Activated CD8-positive, alpha-beta memory T cell treated with anti-CD3 and anti-CD28 coated beads, Interleukin-2, amount 50 U/mL, for 48 hours (primary cell): ENCODE measurements around the gene ANO2.
"Not testable (repeated sequence)": the region's sequence is repeated elsewhere in the genome, so short reads cannot be mapped to it uniquely, and the experiment has no call there.

Experiments used
- DNase-seq: peaks from one replicate; pipeline ENCODE4 v3.0.0-alpha.2; 2020

Gene ANO2

DNA sequence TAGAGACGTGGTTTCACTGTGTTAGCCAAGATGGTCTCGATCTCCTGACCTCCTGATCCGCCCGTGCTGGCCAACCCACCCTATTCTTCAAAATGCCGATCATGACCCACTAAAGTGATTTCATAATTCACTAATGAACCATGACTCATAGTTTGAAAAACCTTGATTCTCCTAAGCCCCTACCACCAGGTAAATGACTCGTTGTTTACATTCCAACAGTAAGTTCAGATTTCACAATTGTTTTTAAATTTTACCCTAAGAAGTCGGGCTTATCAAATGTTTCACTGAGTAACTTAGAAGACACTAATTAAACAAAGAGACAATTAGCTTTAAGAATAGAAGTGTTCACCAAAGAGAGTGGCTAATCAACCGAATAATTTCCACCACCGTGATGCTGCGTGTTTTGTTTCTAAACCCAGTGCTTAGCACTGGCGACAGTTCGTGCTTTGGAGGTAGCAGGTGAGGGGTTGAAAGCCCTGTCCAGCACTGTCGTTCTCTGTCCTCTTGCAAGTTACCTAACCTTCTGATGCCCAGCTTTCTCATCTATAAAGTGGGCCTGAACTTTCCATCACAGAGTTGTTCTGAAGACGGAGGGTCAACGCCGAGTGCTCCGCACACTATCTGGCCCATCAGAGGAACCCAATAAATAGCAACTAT lies 376.6 kb downstream of the ANO2 start:
- DNase-seq: no peak

GRCh38 chr12:5567016-5567725 lies 377.9 kb downstream of the ANO2 start:
- DNase-seq: no peak

DNA sequence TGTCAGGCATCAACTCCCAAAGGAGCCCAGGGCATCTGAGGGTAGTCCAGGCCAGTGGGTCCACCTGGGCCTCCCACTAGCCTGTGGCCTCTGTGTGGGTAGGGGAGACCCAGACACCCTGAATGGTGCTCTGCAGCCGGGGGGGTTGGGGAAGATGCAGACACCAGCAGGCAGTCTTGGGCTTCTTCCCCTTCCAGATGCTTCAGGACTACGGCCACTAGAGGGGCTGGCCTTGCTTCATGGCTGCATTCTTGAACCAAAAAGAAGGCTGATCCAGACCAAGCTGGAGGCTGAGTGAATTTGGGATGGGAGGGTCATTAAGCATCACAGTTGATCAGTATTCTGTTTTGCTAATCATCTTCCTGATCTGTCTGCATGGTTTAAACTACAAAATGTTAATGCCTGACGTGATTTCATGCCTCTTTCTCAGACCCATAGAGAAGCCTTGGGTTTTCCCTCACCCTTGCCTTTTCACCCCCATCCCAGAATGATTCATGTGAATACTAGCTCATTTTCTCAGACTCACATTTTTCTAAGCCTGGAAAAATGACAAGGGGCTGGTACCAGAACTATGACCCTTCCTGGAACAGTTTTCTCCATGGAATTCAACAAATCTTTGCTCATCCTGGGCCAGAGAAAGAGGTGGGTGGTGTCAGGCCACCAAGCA lies 379.0 kb downstream of the ANO2 start:
- DNase-seq: no peak

DNA sequence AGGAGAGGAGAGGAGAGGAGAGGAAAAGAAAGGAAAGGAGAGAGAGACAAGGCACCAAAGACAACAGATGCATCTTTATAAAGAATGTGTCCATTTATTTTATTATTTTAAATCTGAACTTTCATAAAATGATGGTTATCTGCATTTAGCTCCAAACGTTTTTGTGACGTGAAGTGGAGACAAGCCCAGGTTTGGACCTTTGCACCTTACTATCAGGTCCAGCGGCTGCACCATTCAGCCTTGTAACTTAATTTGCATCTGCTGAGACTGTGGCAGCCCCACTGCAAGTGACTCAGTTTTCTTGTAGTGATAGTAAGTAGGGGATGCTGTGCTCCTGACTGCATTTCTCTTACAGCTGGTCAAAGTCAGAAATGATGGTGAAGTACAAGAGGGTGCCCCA lies 382.5 kb downstream of the ANO2 start:
- no peak for DNase-seq

DNA sequence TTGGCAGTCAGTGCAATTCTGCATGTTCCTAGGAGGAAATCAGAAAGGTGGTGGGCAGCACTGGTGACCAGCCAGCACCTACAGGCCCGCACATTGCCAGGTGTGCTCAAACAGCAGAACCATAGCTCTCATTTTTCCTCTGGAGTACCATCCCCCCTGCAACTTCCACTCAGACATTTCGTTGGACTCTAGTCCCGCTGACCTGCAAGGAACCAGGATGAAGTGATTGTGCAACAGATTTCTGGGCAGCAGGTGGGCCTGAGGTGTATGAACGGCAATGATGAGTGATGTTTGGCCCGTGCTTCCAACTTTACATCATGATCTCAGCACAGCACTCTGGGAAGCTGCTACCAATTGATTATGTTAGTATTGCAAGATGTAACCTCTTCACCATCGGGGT lies 383.2 kb downstream of the ANO2 start:
- DNase-seq: no peak

DNA sequence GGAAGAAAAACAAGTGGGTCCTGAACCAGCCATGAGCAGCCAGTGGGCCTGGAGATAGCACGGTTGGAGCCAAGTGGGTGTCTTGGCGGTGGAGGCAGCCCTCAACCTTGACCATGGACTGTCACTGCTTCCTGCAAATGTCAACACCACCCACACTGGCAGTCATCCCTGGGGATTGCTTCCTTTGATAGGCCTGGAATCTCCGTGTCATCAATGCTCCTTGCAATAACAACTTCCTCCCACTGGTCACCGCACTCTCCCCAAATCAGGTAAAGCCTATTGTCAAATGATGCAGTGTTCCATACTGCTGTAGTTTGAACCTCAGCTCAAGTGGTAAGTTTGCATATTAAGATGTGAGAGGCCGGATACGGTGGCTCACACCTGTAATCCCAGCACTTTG lies 384.0 kb downstream of the ANO2 start:
- DNase-seq: no peak

GRCh38 chr12:5560265-5560664 lies 384.8 kb downstream of the ANO2 start:
- no peak for DNase-seq

- DNase-seq: no peak
Observed at GRCh38 chr12:5557906-5558305, 387.2 kb downstream of the ANO2 start.

DNA sequence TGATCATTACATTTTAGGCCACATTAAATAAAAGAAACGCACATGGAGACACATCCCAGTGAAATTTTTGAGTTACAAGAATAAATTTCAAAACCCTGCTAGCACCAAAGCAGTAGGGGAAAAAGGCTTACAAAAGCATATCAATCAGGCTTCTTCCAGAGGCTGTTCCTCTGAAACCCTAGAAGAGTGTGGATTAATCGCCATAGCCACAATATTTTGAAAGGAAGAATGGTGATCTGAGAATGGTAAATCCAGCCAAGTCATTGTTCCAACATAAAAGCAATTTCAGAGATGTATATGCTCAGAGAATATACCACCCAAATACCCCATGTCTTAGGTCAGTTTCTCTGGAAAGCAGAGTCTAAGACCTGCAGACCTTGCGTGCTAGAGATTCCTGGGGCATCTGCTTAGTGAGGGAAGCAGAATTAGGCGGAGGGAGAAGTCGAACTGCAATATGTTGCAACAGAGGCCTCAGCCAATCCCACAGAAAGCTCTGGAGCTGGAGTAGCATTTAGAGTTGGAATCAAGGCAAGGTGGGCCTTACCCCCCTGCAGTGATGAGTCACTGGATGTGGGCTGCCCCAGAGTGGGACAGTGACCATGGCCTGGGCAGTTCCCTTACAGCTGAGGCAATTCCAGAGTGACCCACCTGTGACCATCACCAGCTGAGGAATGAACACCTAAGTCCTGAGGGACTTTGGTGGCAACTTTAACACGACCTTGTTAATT lies 387.9 kb downstream of the ANO2 start:
- DNase-seq: no peak

GRCh38 chr12:5556033-5556614 lies 388.9 kb downstream of the ANO2 start:
- peak; percentile 68 for DNase-seq

- no peak for DNase-seq
Observed at GRCh38 chr12:5554711-5555110, 390.3 kb downstream of the ANO2 start.

- no peak for DNase-seq
Observed at GRCh38 chr12:5549011-5549410, 396.0 kb downstream of the ANO2 start.

DNA sequence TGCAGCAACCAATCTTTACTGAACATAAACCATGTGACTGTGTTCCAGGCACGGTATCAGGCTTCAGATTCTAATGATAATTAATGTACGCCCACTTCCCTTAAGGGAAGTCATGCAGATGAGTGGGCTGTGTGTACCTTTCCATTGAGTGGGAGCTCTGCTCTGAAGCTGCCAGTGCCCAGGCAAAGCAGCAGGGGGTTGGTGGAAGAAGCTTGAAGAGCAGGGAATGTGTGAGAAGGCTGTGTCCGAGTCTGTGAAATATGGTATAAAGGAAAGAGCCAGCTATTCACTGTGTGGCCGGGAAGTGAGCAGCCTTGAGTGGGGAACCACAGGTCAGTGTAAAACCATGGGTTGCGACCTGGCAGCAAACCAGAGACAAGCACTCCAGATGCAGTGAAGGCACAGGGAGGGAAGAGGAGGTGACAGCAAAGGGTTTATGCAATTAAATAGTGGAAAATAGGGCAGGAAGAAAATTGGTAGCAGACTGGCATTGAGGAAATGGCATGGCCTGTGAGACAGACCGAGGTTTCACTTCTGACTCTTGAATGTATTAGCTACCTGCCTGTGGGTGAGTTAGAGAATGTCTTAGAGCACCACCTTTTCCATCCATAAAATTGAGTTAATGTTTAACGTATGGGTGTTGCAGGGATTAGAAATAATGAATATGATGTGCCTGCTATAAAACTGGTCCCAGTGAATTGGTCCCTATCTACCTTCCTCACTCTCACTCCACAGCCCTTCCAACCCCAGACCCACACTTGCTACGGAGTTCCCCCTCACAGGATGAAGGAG lies 396.7 kb downstream of the ANO2 start:
- DNase-seq: no peak

DNA sequence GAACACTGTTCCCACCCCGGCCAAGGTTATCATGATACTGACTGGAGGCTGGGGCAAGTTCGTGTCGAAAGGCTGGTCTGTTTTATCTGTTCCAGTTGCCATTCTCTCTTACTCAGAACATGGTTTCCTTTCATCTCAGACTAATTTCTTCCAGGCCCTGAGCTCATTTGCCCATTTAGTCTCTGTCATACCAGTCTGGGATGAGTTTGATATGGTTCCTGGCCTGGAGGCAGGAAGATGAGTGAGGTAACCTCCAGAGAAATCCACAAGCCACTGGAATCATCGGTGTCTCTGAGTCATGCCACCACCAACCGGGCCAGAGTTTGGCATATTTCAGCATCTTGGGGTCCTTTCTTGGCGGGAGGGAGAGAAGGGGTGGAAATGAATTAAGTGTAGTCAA lies 398.4 kb downstream of the ANO2 start:
- no peak for DNase-seq

DNA sequence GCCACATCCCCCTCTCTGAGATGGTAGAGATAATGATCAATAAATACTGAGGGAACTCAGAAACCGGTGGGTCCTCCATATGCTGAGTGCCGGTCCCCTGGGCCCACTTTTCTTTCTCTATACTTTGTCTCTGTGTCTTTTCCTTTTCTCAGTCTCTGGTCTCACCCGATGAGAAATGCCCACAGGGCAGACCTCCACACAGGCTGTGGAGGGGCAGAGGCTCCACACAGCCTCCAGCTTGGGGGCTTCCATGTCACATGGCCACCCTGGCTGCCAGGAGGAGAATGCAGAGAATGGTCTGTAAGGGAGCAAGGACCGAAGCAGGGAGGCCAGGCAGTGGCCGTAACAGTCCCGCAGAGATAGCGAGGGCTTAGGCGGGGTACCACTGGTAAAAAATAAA lies 407.3 kb downstream of the ANO2 start:
- DNase-seq: no peak

DNA sequence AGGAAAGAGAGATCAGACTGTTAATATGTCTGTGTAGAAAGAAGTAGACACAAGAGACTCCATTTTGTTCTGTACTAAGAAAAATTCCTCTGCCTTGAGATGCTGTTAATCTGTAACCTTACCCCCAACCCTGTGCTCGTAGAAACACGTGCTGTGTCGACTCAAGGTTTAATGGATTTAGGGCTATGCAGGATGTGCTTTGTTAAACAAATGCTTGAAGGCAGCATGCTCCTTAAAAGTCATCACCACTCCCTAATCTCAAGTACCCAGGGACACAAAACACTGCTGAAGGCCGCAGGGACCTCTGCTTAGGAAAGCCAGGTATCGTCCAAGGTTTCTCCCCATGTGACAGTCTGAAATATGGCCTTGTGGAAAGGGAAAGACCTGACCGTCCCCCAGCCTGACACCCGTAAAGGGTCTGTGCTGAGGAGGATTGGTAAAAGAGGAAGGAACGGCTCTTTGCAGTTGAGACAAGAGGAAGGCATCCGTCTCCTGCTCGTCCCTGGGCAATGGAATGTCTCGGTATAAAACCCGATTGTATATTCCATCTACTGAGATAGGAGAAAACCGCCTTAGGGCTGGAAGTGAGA lies 407.9 kb downstream of the ANO2 start:
- DNase-seq: not testable (repeated sequence)

DNA sequence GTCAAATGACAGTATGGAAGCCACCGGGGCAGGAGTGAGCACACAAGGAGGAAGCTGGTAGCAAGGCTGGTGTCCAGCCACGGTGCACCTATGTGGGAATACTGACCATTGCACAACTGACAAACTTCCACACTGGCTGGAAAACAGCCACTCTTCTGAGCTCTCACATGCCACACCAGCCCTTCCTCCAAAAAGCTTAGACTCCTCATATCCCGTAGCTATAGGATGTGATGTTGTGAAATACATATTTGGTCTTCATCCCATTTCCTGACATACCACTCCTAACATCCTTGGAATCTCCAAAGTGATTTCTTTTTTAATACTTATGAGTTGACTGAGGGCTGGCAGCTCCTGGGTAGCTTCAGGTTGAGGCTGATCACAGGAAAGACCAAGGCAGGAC lies 409.5 kb downstream of the ANO2 start:
- DNase-seq: no peak

GRCh38 chr12:5534426-5535199 lies 410.4 kb downstream of the ANO2 start:
- no peak for DNase-seq

GRCh38 chr12:5533368-5533767 lies 411.7 kb downstream of the ANO2 start:
- DNase-seq: no peak

- DNase-seq: peak; percentile 12
Observed at GRCh38 chr12:5525783-5526367, 419.2 kb downstream of the ANO2 start.
